ENCODE measurements around the gene LIMA1.

DNA sequence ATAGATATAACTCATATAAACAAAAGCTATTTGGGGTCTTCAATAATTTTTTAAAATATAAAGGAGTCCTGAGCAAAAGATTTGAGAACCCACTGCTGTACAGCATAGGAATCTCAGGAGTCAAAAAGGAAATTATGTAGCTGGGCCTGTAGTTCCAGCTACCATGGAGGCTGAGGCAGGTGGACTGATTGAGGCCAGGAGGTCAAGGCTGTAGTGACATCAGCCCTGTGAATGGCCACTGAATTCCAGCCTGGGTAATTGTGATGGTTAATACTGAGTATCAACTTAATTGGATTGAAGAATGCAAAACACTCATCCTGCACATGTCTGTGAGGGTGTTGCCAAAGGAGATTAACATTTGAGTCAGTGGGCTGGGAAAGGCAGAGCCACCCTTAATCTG lies 126.7 kb downstream of the LIMA1 start:
- TF ChIP-seq CTCF (IDR thresholded peaks at IDR 0.05; ENCODE audit: low read length), result no peak
- no peak for TF ChIP-seq EZH2 (optimal IDR thresholded peaks at IDR 0.05; ENCODE audit: low read depth, low read length)

All from MM.1S (cell line).